GM19099 (cell line): ENCODE results near the gene COX7A1.

Experiments used
- POLR2A ChIP-seq: IDR thresholded peaks from 3 replicates; pipeline ENCODE4 v1.6.1; 2011; ENCODE audit warnings: low read depth; ENCODE audit not compliant: insufficient read length; ENCODE audit errors: extremely low read depth

Gene COX7A1

GRCh38 chr19:36152352-36153091 lies at the start of gene COX7A1:
TSS of gene COX7A1 (minus strand) at chr19:36152447. CDS start at chr19:36152407, 40 bp downstream.
- TF ChIP-seq POLR2A = no peak

GRCh38 chr19:36201684-36202083 lies 49.4 kb upstream of the COX7A1 start:
- no peak for TF ChIP-seq POLR2A

- no peak for TF ChIP-seq POLR2A
These were observed 45.9 kb upstream of the COX7A1 start for GRCh38 chr19:36198119-36198518.

GRCh38 chr19:36196249-36196648 lies 44.0 kb upstream of the COX7A1 start:
- TF ChIP-seq POLR2A = no peak

GRCh38 chr19:36183245-36183628 lies 31.0 kb upstream of the COX7A1 start:
- TF ChIP-seq POLR2A = no peak

GRCh38 chr19:36182612-36183244 lies 30.5 kb upstream of the COX7A1 start:
- TF ChIP-seq POLR2A = no peak

GRCh38 chr19:36172852-36173251 lies 20.6 kb upstream of the COX7A1 start:
- no peak for TF ChIP-seq POLR2A

- TF ChIP-seq POLR2A = no peak
These were observed 17.0 kb upstream of the COX7A1 start for GRCh38 chr19:36169084-36169760.

GRCh38 chr19:36163813-36164212 lies 11.6 kb upstream of the COX7A1 start:
- no peak for TF ChIP-seq POLR2A

- no peak for TF ChIP-seq POLR2A
These were observed 8.8 kb upstream of the COX7A1 start for GRCh38 chr19:36160821-36161596.

- no peak for TF ChIP-seq POLR2A
These were observed 879 bp upstream of the COX7A1 start for GRCh38 chr19:36153126-36153525.

- no peak for TF ChIP-seq POLR2A
These were observed 262 bp downstream of the COX7A1 start for GRCh38 chr19:36152019-36152351.

GRCh38 chr19:36151144-36152018 lies 866 bp downstream of the COX7A1 start:
- TF ChIP-seq POLR2A = no peak

- TF ChIP-seq POLR2A = no peak
These were observed 1.7 kb downstream of the COX7A1 start for GRCh38 chr19:36150586-36150985.
